Activated CD4-positive, alpha-beta T cell treated with anti-CD3 and anti-CD28 coated beads for 36 hours (primary cell): Measurements from ENCODE around the gene NAV2. TPM values are rescaled to one million over a fixed set of nuclear protein-coding genes. Genes with fewer than 3 reads are reported as not detected.

Experiments
- ATAC-seq: fragments of 200-7000 bp; cut with Tn5 transposase; one replicate; pipeline ENCODE4 v1.10.0; 2021; ENCODE audit warnings: mild to moderate bottlenecking, moderate library complexity
- CTCF ChIA-PET: fragments of 350-600 bp; sonication (Branson Sonifier 250); formaldehyde crosslinking; loops from one replicate; lab custom pipeline; 2021; ENCODE audit warnings: antibody characterized with exemption; lab: Charles Lee
- POLR2A ChIA-PET: fragments of 350-600 bp; sonication (Branson Sonifier 250); formaldehyde crosslinking; loops from one replicate; lab custom pipeline; 2021; ENCODE audit warnings: antibody characterized with exemption, inconsistent platforms; lab: Charles Lee
- DNase-seq: peaks from one replicate; pipeline ENCODE4 v3.0.0-alpha.2; 2020
- H3K27ac Mint-ChIP-seq: one replicate; pipeline ENCODE4 v1.8.0; 2021; ENCODE audit warnings: mixed read lengths
- H3K27me3 Mint-ChIP-seq: one replicate; pipeline ENCODE4 v1.8.0; 2021; ENCODE audit warnings: mixed read lengths
- H3K36me3 Mint-ChIP-seq: one replicate; pipeline ENCODE4 v1.8.0; 2021; ENCODE audit warnings: low read depth, mixed read lengths
- H3K4me1 Mint-ChIP-seq: one replicate; pipeline ENCODE4 v1.8.0; 2021; ENCODE audit warnings: mixed read lengths
- H3K4me3 Mint-ChIP-seq: one replicate; pipeline ENCODE4 v1.8.0; 2021; ENCODE audit warnings: mild to moderate bottlenecking, moderate library complexity, mixed read lengths
- H3K9me3 Mint-ChIP-seq: one replicate; pipeline ENCODE4 v1.8.0; 2021; ENCODE audit warnings: low read depth, mixed read lengths
- intact Hi-C, 2 experiments: fragments of 100-400 bp; cut with DNase I in 1 of 2; cut with micrococcal nuclease in 1 of 2; formaldehyde crosslinking; loops; one replicate each; pipeline versions ENCODE4 v1.14.2 to v1.15.1; 2022 to 2024; cut with DNase I, micrococcal nuclease
- total RNA-seq, 2 experiments: library from RNA; stranded (reverse); gene quantifications; one replicate each; pipeline ENCODE4 v1.2.3, GENCODE V29; 2021

Gene NAV2
- total RNA-seq, 2 experiments from 2014 or later: 0.54 to 0.55 TPM

- intact Hi-C loops: no loop called here
- Mint-ChIP-seq H3K27me3 (peaks cover 9% of the 10 kb centered on the region), H3K9me3 (no peaks in the 10 kb centered on the region), H3K4me3 (no peak overlapping the region), H3K36me3 (no peaks in the 10 kb centered on the region), H3K27ac (no peak overlapping the region), H3K4me1 (peaks cover 8% of the 10 kb centered on the region)
- no peak for ATAC-seq
- DNase-seq: no peak
- ChIA-PET POLR2A (no interaction called here), CTCF (no interaction called here)
Measured at GRCh38 chr11:19961225-19961624, 248.6 kb downstream of the NAV2 start.

DNA sequence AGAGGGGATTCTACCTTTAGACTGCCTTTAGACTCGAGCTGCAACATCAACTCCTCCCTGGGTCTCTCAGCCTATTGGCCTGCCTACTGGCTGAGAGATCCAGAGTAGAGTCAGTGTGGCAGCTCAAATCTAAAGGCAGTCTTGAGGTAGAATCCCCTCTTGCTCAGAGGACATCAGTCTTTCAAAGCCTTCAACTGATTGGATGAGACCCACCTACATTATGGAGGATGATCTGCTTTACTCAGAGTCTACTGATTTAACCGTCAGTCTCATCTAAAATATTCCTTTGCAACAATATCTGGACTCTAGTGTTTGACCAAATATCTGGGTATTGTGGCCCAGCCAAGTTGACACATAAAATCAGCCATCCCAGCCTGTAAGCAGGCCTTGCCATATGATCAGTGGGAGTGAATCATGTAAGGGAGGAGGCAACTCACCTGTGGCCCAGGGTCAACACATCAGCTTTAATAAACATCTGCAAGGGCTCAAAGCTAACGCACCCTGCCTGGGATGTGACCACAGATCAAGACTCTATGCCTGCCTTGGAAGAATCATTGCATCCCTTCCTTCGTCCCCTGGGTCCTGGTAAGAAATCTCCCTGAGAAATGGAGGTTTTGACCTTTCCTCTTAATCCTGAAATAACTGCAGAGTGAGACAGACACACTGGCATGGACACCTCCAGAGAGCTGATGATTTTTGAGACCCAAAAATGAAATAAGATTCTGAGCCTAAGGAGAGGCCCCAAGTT is 249.6 kb downstream of the NAV2 start:
- no peak overlapping the region for H3K4me3 Mint-ChIP-seq
- no peak for DNase-seq
- ChIA-PET POLR2A (no interaction called here), CTCF (interaction anchor here (0.7 to 1.0 kb wide), 2 partner anchors 397 to 487 kb away, joined by 3 read pairs; no protein-coding TSS in a partner anchor)
- peaks cover 12% of the 10 kb centered on the region for H3K27me3 Mint-ChIP-seq
- no peaks in the 10 kb centered on the region for H3K36me3 Mint-ChIP-seq
- no peaks in the 10 kb centered on the region for H3K9me3 Mint-ChIP-seq
- peaks cover 8% of the 10 kb centered on the region for H3K4me1 Mint-ChIP-seq
- no peak for ATAC-seq
- H3K27ac Mint-ChIP-seq: no peak overlapping the region
- intact Hi-C loops: no loop called here

DNA sequence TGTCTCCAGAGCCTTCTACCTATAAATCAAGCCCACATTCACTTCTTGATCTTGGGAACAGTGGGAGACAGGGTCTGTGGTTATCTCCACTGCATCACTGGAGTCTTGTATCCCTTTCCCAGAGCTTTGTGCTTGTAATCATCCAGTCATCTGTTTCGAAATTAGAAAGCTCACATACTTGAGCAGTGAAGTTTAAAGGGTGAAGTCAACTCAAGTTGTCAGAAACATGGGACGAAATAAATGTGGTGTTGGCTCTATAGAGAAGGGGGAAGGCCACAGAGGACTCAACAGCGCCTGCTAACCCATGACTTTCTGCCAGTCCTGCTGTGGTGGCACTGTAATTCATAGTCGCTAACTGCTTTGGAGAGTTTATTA is 250.2 kb downstream of the NAV2 start:
- no peak for DNase-seq
- H3K36me3 Mint-ChIP-seq: no peaks in the 10 kb centered on the region
- H3K27ac Mint-ChIP-seq: no peak overlapping the region
- CTCF ChIA-PET: interaction anchor here (0.6 to 1.2 kb wide), 5 partner anchors 147 to 488 kb away, joined by 3 read pairs; no protein-coding TSS in a partner anchor
- no peaks in the 10 kb centered on the region for H3K9me3 Mint-ChIP-seq
- peaks cover 12% of the 10 kb centered on the region for H3K27me3 Mint-ChIP-seq
- intact Hi-C loops: no loop called here
- no peak for ATAC-seq
- POLR2A ChIA-PET: no interaction called here
- H3K4me1 Mint-ChIP-seq: peaks cover 8% of the 10 kb centered on the region
- no peak overlapping the region for H3K4me3 Mint-ChIP-seq

- Mint-ChIP-seq H3K27me3 (peaks cover 12% of the 10 kb centered on the region), H3K9me3 (no peaks in the 10 kb centered on the region), H3K36me3 (no peaks in the 10 kb centered on the region), H3K4me3 (no peak overlapping the region), H3K27ac (no peak overlapping the region), H3K4me1 (peaks cover 8% of the 10 kb centered on the region)
- ChIA-PET POLR2A (no interaction called here), CTCF (interaction anchor here (0.6 to 1.3 kb wide), 5 partner anchors 13 to 169 kb away, joined by 3 to 6 read pairs (median 3); no protein-coding TSS in a partner anchor)
- peak; percentile 51 for ATAC-seq
- peak; percentile 33 for DNase-seq
- intact Hi-C loops: no loop called here
Measured at GRCh38 chr11:19963697-19964387, 251.2 kb downstream of the NAV2 start.

- Mint-ChIP-seq H3K36me3 (no peaks in the 10 kb centered on the region), H3K27ac (no peak overlapping the region), H3K27me3 (peaks cover 14% of the 10 kb centered on the region), H3K4me3 (no peak overlapping the region), H3K4me1 (peaks cover 17% of the 10 kb centered on the region), H3K9me3 (no peaks in the 10 kb centered on the region)
- intact Hi-C loops: no loop called here
- CTCF ChIA-PET: interaction anchor here (1.3 kb wide), 1 partner anchor 16 kb away, joined by 3 read pairs; no protein-coding TSS in a partner anchor
- DNase-seq: no peak
- POLR2A ChIA-PET: no interaction called here
- ATAC-seq: no peak
Measured at GRCh38 chr11:19966441-19966840, 253.8 kb downstream of the NAV2 start.

DNA sequence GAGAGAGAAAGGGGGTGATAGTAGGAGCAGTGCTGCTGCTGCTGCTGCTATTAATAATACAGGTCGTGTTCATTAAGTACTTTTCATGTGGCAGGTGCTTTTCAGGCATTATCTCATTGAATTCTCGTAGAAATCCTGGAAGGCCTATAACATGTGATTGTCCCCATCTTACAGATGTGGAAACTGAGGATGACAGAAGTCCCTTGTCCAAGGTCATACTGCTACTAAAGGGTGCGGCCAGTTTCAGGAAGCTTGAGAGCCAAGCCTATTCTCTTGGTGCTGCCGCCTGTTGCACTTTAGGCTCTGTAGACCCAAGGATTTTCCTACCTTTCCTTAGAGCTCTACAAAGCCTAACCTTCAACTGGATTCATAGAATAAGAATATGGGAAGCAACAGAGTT is 254.3 kb downstream of the NAV2 start:
- Mint-ChIP-seq H3K27ac (no peak overlapping the region), H3K27me3 (peaks cover 14% of the 10 kb centered on the region), H3K4me1 (peaks cover 17% of the 10 kb centered on the region), H3K36me3 (no peaks in the 10 kb centered on the region), H3K4me3 (no peak overlapping the region), H3K9me3 (no peaks in the 10 kb centered on the region)
- ATAC-seq (no peak), DNase-seq (no peak)
- POLR2A ChIA-PET: no interaction called here
- CTCF ChIA-PET: no interaction called here
- intact Hi-C loops: no loop called here

DNA sequence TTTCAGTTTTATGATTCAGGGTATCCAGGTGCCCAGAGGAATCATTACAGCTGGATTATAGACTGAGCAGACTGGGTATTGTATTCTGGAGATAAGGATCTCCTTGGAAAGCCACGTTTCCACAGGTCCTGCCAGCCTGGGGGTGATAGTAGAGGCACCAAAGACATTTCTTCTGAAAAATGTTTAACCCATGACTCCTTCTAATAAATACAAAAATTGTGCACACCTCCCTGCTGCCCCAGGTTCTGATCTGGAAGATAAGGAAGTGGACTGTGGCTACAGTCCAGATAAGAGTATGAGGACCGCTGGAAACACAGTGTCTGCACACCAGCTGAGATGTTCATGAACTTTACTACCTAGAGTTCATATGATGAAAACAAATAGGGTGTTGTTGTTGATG is 255.2 kb downstream of the NAV2 start:
- Mint-ChIP-seq H3K9me3 (no peaks in the 10 kb centered on the region), H3K27ac (no peak overlapping the region), H3K4me1 (peaks cover 17% of the 10 kb centered on the region), H3K4me3 (no peak overlapping the region), H3K27me3 (peaks cover 15% of the 10 kb centered on the region), H3K36me3 (no peaks in the 10 kb centered on the region)
- ChIA-PET CTCF (no interaction called here), POLR2A (no interaction called here)
- ATAC-seq: no peak
- no peak for DNase-seq
- intact Hi-C loops: no loop called here

- CTCF ChIA-PET: no interaction called here
Measured at GRCh38 chr11:19968860-19969259, 256.2 kb downstream of the NAV2 start.

DNA sequence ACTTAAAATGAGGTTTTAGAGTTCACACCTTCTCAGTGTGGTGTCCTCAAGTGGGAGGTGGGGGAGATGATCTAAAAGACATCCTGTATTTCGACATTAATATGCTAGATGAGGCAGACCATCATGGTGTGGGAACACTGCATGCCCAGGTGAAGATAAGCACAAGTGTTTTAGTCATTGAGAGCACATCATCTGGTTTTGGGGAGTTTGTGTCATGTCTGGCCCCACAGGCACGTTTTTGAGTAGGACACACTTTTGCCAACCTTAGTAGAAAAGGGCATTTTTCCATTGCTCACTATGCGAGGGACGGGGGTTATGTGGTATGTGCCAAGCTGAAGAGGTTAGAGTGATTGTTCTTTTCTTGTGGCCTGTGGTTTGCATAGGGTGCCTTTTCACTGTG is 258.3 kb downstream of the NAV2 start:
- Mint-ChIP-seq H3K36me3 (no peaks in the 10 kb centered on the region), H3K4me1 (peaks cover 9% of the 10 kb centered on the region), H3K27me3 (peaks cover 11% of the 10 kb centered on the region), H3K4me3 (no peak overlapping the region), H3K9me3 (no peaks in the 10 kb centered on the region), H3K27ac (no peak overlapping the region)
- POLR2A ChIA-PET: no interaction called here
- DNase-seq (peak; percentile 59), ATAC-seq (peak; percentile 87)
- CTCF ChIA-PET: no interaction called here
- intact Hi-C loops: loop anchor here in 1 of 2 experiments (2.0 to 10.0 kb wide), 2 partner anchors 66 to 394 kb away; partner anchors contain the start of gene HTATIP2

More at GRCh38 chr11:19968860-19969259, 256.2 kb downstream of the NAV2 start:
- POLR2A ChIA-PET: no interaction called here
- intact Hi-C loops: no loop called here
- ATAC-seq: no peak
- H3K4me1 Mint-ChIP-seq: peaks cover 10% of the 10 kb centered on the region
- peaks cover 15% of the 10 kb centered on the region for H3K27me3 Mint-ChIP-seq
- H3K27ac Mint-ChIP-seq: no peak overlapping the region
- DNase-seq: no peak
- H3K4me3 Mint-ChIP-seq: no peak overlapping the region
- no peaks in the 10 kb centered on the region for H3K36me3 Mint-ChIP-seq
- no peaks in the 10 kb centered on the region for H3K9me3 Mint-ChIP-seq

DNA sequence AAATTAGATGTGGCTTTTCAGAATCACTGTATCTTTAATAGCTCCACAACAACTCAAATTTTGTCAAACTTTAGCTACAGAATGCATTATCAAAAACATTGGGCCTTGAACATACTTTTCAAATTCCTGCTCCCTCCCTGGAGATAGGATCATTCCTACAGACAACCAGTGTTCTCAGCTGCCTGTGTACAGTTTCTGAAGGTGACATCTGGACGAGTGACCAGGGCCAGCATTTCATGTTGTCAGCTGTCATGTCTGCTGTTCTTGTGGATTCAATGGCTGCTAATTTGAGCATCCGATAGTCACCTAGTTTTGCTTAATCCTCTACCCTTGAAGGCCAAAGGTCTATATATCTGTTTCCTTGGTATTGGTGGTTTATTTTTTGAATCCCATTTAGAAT is 259.5 kb downstream of the NAV2 start:
- ChIA-PET CTCF (no interaction called here), POLR2A (no interaction called here)
- H3K9me3 Mint-ChIP-seq: no peaks in the 10 kb centered on the region
- DNase-seq (no peak), ATAC-seq (no peak)
- no peak overlapping the region for H3K27ac Mint-ChIP-seq
- peaks cover 9% of the 10 kb centered on the region for H3K4me1 Mint-ChIP-seq
- H3K36me3 Mint-ChIP-seq: no peaks in the 10 kb centered on the region
- intact Hi-C loops: loop anchor here in 1 of 2 experiments (10.0 kb wide), 1 partner anchor 393 kb away; the partner anchor contains the start of gene HTATIP2
- H3K27me3 Mint-ChIP-seq: peaks cover 6% of the 10 kb centered on the region
- no peak overlapping the region for H3K4me3 Mint-ChIP-seq

GRCh38 chr11:19972651-19973050 is 260.0 kb downstream of the NAV2 start:
- ATAC-seq (no peak), DNase-seq (no peak)
- POLR2A ChIA-PET: no interaction called here
- CTCF ChIA-PET: no interaction called here
- Mint-ChIP-seq H3K4me1 (peaks cover 9% of the 10 kb centered on the region), H3K27me3 (peaks cover 9% of the 10 kb centered on the region), H3K9me3 (no peaks in the 10 kb centered on the region), H3K36me3 (no peaks in the 10 kb centered on the region), H3K4me3 (no peak overlapping the region), H3K27ac (no peak overlapping the region)
- intact Hi-C loops: loop anchor here in 1 of 2 experiments (10.0 kb wide), 1 partner anchor 392 kb away; the partner anchor contains the start of gene HTATIP2
